Thoracic aorta (tissue), 2 donors: ENCODE measurements around the gene ZNF181. TPM values are rescaled to one million over a fixed set of nuclear protein-coding genes. Genes with fewer than 3 reads are reported as not detected.

Experiments used
- ATAC-seq: fragments of 150-250 bp; one replicate; pipeline ENCODE4 v1.8.0; 2017; ENCODE audit warnings: low read depth; ENCODE audit not compliant: insufficient number of reproducible peaks, low FRiP score
- DNase-seq: peaks from one replicate; pipeline ENCODE4 v3.0.0-alpha.2; 2020; ENCODE audit warnings: low spot score
- H3K27ac ChIP-seq, 2 donors: fragments of 200-600 bp; sonication (generic); 1 replicate in 1 of 2; 2 replicates in 1 of 2; pipeline ENCODE4 v1.5.1; 2016; ENCODE audit warnings: mild to moderate bottlenecking in 2 of 2, moderate library complexity in 2 of 2
- H3K27me3 ChIP-seq: fragments of 200-600 bp; sonication (generic); replicated peaks from 2 replicates; pipeline ENCODE4 v1.6.0; 2016; ENCODE audit warnings: mild to moderate bottlenecking; ENCODE audit not compliant: insufficient read depth
- H3K36me3 ChIP-seq: fragments of 200-600 bp; sonication (generic); one replicate; pipeline ENCODE4 v1.5.1; 2016
- H3K4me1 ChIP-seq, 2 donors: fragments of 200-600 bp; sonication (generic); 1 replicate in 1 of 2; 2 replicates in 1 of 2; pipeline versions ENCODE4 v1.5.1 to v1.6.0; 2016; ENCODE audit warnings: low read depth in 2 of 2, mild to moderate bottlenecking in 1 of 2; ENCODE audit not compliant: control insufficient read depth in 1 of 2
- H3K4me3 ChIP-seq: fragments of 200-600 bp; sonication (generic); 2 replicates; pipeline ENCODE4 v1.5.1; 2016; ENCODE audit warnings: mild to moderate bottlenecking
- H3K9me3 ChIP-seq: fragments of 200-600 bp; sonication (generic); 2 replicates; pipeline ENCODE4 v1.5.1; 2016
- total RNA-seq, 2 donors: library from RNA; depleted of rRNA; stranded (reverse); fragments of >200 nt; gene quantifications; one replicate each; pipeline versions ENCODE4 v1.1.0 to v1.2.3, GENCODE V29; 2016
- TF ChIP-seq, protein P1 (sequence below): fragments of 200-600 bp; sonication (generic); IDR thresholded peaks from one replicate; pipeline ENCODE4 v1.5.1; 2019; ENCODE audit warnings: antibody characterized with exemption

The ZNF181 gene
- total RNA-seq, 2 donors from 2014 or later: 23.0 to 78.0 TPM

DNA sequence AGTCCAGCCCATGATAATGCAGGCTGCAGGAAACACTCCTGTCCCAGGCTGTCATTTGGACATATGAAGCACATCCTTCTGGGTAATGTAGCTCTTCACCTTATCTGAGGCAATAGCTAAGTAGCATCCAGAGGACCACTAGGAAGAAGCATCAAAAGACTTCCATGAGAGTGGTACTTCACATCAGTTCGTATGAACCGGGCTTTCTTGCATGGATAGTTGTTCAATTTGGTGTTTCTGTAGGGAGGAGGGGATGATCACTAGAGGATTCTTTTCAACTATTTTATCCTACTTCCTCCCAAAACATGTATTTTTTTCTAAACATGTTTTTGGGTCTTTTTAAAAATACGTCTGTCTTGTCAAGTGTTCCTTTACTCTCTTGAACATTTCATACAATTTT is 43.7 kb upstream of the ZNF181 start:
- Histone ChIP-seq H3K4me3 (no peak overlapping the region), H3K27ac (no peak overlapping the region), H3K9me3 (peaks cover 24% of the 10 kb centered on the region), H3K27me3 (no peaks in the 10 kb centered on the region), H3K4me1 (no peaks in the 10 kb centered on the region), H3K36me3 (no peaks in the 10 kb centered on the region)
- DNase-seq: no peak
- ATAC-seq: no peak
- TF ChIP-seq, protein P1, sequence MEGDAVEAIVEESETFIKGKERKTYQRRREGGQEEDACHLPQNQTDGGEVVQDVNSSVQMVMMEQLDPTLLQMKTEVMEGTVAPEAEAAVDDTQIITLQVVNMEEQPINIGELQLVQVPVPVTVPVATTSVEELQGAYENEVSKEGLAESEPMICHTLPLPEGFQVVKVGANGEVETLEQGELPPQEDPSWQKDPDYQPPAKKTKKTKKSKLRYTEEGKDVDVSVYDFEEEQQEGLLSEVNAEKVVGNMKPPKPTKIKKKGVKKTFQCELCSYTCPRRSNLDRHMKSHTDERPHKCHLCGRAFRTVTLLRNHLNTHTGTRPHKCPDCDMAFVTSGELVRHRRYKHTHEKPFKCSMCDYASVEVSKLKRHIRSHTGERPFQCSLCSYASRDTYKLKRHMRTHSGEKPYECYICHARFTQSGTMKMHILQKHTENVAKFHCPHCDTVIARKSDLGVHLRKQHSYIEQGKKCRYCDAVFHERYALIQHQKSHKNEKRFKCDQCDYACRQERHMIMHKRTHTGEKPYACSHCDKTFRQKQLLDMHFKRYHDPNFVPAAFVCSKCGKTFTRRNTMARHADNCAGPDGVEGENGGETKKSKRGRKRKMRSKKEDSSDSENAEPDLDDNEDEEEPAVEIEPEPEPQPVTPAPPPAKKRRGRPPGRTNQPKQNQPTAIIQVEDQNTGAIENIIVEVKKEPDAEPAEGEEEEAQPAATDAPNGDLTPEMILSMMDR: no peak

GRCh38 chr19:34692549-34692948 is 41.5 kb upstream of the ZNF181 start:
- no peaks in the 10 kb centered on the region for H3K27me3 ChIP-seq
- TF ChIP-seq, protein P1: no peak
- H3K4me3 ChIP-seq: no peak overlapping the region
- no peak for DNase-seq
- H3K9me3 ChIP-seq: peaks cover 2% of the 10 kb centered on the region
- no peaks in the 10 kb centered on the region for H3K4me1 ChIP-seq
- no peaks in the 10 kb centered on the region for H3K36me3 ChIP-seq
- H3K27ac ChIP-seq: no peak overlapping the region
- no peak for ATAC-seq

GRCh38 chr19:34707661-34708060 is 26.4 kb upstream of the ZNF181 start:
- TF ChIP-seq, protein P1: no peak
- no peak overlapping the region for H3K4me3 ChIP-seq
- DNase-seq: no peak
- no peaks in the 10 kb centered on the region for H3K27me3 ChIP-seq
- H3K4me1 ChIP-seq: no peaks in the 10 kb centered on the region
- ATAC-seq: no peak
- no peaks in the 10 kb centered on the region for H3K36me3 ChIP-seq
- H3K27ac ChIP-seq: no peak overlapping the region
- H3K9me3 ChIP-seq: peaks cover 4% of the 10 kb centered on the region

DNA sequence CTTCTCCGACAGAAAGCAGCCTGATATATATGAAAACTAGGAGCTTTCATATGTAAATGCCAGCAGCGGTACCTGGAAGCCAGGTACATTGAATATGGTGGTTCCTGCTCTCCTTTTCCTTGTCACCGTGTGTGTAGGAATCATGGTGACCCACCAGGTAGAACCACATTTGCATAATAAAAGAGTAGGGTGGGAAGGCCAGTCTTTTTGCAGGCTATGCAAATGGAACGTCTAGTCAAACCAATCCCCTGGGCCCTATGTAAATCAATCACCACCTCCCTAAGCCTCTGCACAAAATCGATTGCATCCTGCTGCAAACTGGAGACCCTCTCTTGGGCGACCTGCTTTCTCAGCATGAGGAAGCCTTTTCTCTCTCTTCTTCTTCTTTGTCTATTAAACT is 22.2 kb upstream of the ZNF181 start:
- TF ChIP-seq, protein P1: no peak
- Histone ChIP-seq H3K36me3 (no peaks in the 10 kb centered on the region), H3K9me3 (peaks cover 4% of the 10 kb centered on the region), H3K27ac (no peak overlapping the region), H3K4me3 (no peak overlapping the region), H3K27me3 (no peaks in the 10 kb centered on the region), H3K4me1 (no peaks in the 10 kb centered on the region)
- no peak for ATAC-seq
- no peak for DNase-seq

DNA sequence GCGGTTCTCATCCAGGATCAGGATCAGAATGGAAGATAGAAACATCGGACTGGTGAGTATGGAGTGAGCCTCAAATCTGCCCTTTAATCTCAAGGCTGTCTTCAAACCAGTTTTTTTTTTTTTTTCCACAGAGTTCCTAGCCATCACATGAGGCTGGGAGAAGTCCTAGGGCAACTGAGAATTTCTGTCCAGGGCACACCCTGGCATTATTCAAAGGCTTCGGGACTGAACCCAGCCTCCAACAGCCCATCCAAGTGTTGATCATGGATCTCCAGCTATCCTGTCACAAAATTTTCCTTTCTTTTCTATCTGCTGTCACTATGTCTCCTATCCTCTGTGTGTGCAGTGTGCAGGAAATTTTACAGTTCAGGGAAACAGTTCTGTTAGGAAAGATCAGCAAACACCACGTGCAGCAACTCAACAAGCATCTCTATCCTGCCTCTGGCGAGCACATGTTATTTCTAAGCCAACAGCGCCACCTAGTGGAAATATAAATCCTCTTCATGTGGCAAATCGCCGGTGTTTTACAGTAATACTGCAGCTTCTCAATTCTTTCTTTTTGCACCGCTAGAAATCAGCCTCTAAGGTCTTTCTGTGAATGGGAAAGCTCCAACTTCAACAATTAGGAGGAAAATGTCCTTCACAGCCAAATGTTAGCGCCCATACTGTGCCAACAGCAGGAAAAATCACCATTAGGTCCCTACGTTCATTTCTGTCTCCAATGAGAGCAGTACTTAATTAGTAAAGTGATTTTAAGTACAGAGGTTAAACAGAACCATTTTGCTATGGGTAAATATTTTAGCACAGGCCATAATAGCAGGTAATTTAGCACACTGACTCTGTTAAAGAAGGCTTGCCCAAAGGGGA is 21.4 kb upstream of the ZNF181 start:
- TF ChIP-seq, protein P1: peak; percentile 78
- H3K4me3 ChIP-seq: no peak overlapping the region
- no peaks in the 10 kb centered on the region for H3K27me3 ChIP-seq
- ATAC-seq (no peak), DNase-seq (no peak)
- no peak overlapping the region for H3K27ac ChIP-seq
- H3K36me3 ChIP-seq: no peaks in the 10 kb centered on the region
- H3K9me3 ChIP-seq: no peaks in the 10 kb centered on the region
- H3K4me1 ChIP-seq: no peaks in the 10 kb centered on the region
